GM19324 (cell line): ENCODE data around the gene MAMDC2.

ENCODE experiments used
- ATAC-seq: cut with Tn5 transposase; IDR thresholded peaks from one replicate; pipeline ENCODE4 v1.9.1; 2021; ENCODE audit warnings: mild to moderate bottlenecking, moderate library complexity; ENCODE audit not compliant: unreplicated experiment, low FRiP score

Gene MAMDC2

GRCh38 chr9:70043689-70044489 lies at the start of gene MAMDC2:
TSS of gene MAMDC2 (plus strand) at chr9:70043848. CDS start at chr9:70044198, 350 bp downstream.
- no peak for ATAC-seq

GRCh38 chr9:69995846-69996245 lies 47.8 kb upstream of the MAMDC2 start:
- ATAC-seq: no peak

- ATAC-seq: no peak
Observed at GRCh38 chr9:69996967-69997366, 46.7 kb upstream of the MAMDC2 start.

- ATAC-seq: no peak
Observed at GRCh38 chr9:69997524-69997923, 46.1 kb upstream of the MAMDC2 start.

GRCh38 chr9:69999315-69999714 lies 44.3 kb upstream of the MAMDC2 start:
- no peak for ATAC-seq

- no peak for ATAC-seq
Observed at GRCh38 chr9:70000469-70000868, 43.2 kb upstream of the MAMDC2 start.

GRCh38 chr9:70003901-70004714 lies 39.5 kb upstream of the MAMDC2 start:
- no peak for ATAC-seq

- ATAC-seq: no peak
Observed at GRCh38 chr9:70006306-70006705, 37.3 kb upstream of the MAMDC2 start.

GRCh38 chr9:70007831-70008230 lies 35.8 kb upstream of the MAMDC2 start:
- ATAC-seq: no peak

GRCh38 chr9:70010015-70010414 lies 33.6 kb upstream of the MAMDC2 start:
- ATAC-seq: no peak

GRCh38 chr9:70011366-70011765 lies 32.3 kb upstream of the MAMDC2 start:
- no peak for ATAC-seq

GRCh38 chr9:70012569-70012968 lies 31.1 kb upstream of the MAMDC2 start:
- ATAC-seq: no peak

- no peak for ATAC-seq
Observed at GRCh38 chr9:70013598-70014196, 30.0 kb upstream of the MAMDC2 start.

GRCh38 chr9:70015099-70015498 lies 28.5 kb upstream of the MAMDC2 start:
- ATAC-seq: no peak

GRCh38 chr9:70020217-70020616 lies 23.4 kb upstream of the MAMDC2 start:
- ATAC-seq: no peak

GRCh38 chr9:70020991-70021571 lies 22.6 kb upstream of the MAMDC2 start:
- ATAC-seq: no peak

GRCh38 chr9:70028287-70028686 lies 15.4 kb upstream of the MAMDC2 start:
- ATAC-seq: no peak

GRCh38 chr9:70030156-70030555 lies 13.5 kb upstream of the MAMDC2 start:
- no peak for ATAC-seq

GRCh38 chr9:70031141-70031545 lies 12.5 kb upstream of the MAMDC2 start:
- no peak for ATAC-seq

- ATAC-seq: no peak
Observed at GRCh38 chr9:70034271-70034711, 9.4 kb upstream of the MAMDC2 start.

- ATAC-seq: no peak
Observed at GRCh38 chr9:70035691-70036090, 8.0 kb upstream of the MAMDC2 start.
